Tibial nerve (tissue), 3 donors: ENCODE results near the gene SPAG8.

Experiments used
- CTCF ChIP-seq, 5 experiments: fragments of 200-600 bp in 3 of 5; fragments of 450-650 bp in 2 of 5; sonication (generic) in 3 of 5; IDR thresholded peaks; one replicate each; pipeline ENCODE4 v1.5.1; 2016 to 2019; ENCODE audit warnings: antibody characterized with exemption in 5 of 5, mild to moderate bottlenecking in 3 of 5, moderate library complexity in 2 of 5
- POLR2A ChIP-seq, 2 donors: fragments of 450-650 bp; IDR thresholded peaks; one replicate each; pipeline ENCODE4 v1.6.1; 2017; ENCODE audit warnings: antibody characterized with exemption in 2 of 2, mild to moderate bottlenecking in 2 of 2, moderate library complexity in 2 of 2

- TF ChIP-seq CTCF (IDR thresholded peaks at IDR 0.05) (no peak), POLR2A (IDR thresholded peaks at IDR 0.05) (no peak)
Measured at GRCh38 chr9:35797311-35798109, 14.6 kb downstream of the SPAG8 start.
